ENCODE measurements around the gene CNBD2. TPM values are rescaled to one million over a fixed set of nuclear protein-coding genes. Genes with fewer than 3 reads are reported as not detected.
"Not testable (repeated sequence)": the region's sequence is repeated elsewhere in the genome, so short reads cannot be mapped to it uniquely, and the experiment has no call there.

CNBD2 gene
- total RNA-seq, 4 donors from 2014 or later: 4.8 to 6.2 TPM; not detected in 2

- TF ChIP-seq CTCF (IDR thresholded peaks at IDR 0.05) (no peak), POLR2A (IDR thresholded peaks at IDR 0.05) (no peak)
- Histone ChIP-seq H3K4me3 (no peak overlapping the region), H3K36me3 (no peaks in the 10 kb centered on the region), H3K4me1 (peaks cover 11 to 17% of the 10 kb centered on the region in 2 donors), H3K27ac (no peak overlapping the region), H3K9me3 (no peaks in the 10 kb centered on the region), H3K27me3 (no peaks in the 10 kb centered on the region)
- intact Hi-C loops (cut with DNase I; ENCODE audit: low total_unique reads): no loop called here
- no peak for DNase-seq
Measured at GRCh38 chr20:35956616-35957015, 11.8 kb upstream of the CNBD2 start.

GRCh38 chr20:35959291-35959690 is 9.1 kb upstream of the CNBD2 start:
- H3K27me3 ChIP-seq; H3K27ac ChIP-seq; H3K4me3 ChIP-seq; H3K4me1 ChIP-seq; DNase-seq; H3K36me3 ChIP-seq; intact Hi-C loops (cut with DNase I; ENCODE audit: low total_unique reads); H3K9me3 ChIP-seq: not testable (repeated sequence)

- Histone ChIP-seq H3K9me3 (no peaks in the 10 kb centered on the region), H3K27me3 (no peaks in the 10 kb centered on the region), H3K4me1 (no peaks in the 10 kb centered on the region), H3K4me3 (no peak overlapping the region), H3K36me3 (no peaks in the 10 kb centered on the region), H3K27ac (no peak overlapping the region)
- intact Hi-C loops (cut with DNase I; ENCODE audit: low total_unique reads): no loop called here
- TF ChIP-seq POLR2A (IDR thresholded peaks at IDR 0.05): no peak
- DNase-seq: no peak
Measured at GRCh38 chr20:35963878-35964277, 4.5 kb upstream of the CNBD2 start.

- Histone ChIP-seq H3K4me3 (no peak overlapping the region), H3K36me3 (no peaks in the 10 kb centered on the region), H3K27me3 (no peaks in the 10 kb centered on the region), H3K27ac (no peak overlapping the region), H3K9me3 (no peaks in the 10 kb centered on the region), H3K4me1 (no peaks in the 10 kb centered on the region)
- DNase-seq: no peak
- TF ChIP-seq POLR2A (IDR thresholded peaks at IDR 0.05) (no peak), CTCF (IDR thresholded peaks at IDR 0.05) (no peak)
- intact Hi-C loops (cut with DNase I; ENCODE audit: low total_unique reads): no loop called here
Measured at GRCh38 chr20:35968930-35969329, 540 bp downstream of the CNBD2 start.

- intact Hi-C loops (cut with DNase I; ENCODE audit: low total_unique reads): no loop called here
- Histone ChIP-seq H3K9me3 (no peaks in the 10 kb centered on the region), H3K27ac (no peak overlapping the region), H3K4me3 (no peak overlapping the region), H3K27me3 (no peaks in the 10 kb centered on the region), H3K36me3 (no peaks in the 10 kb centered on the region), H3K4me1 (no peaks in the 10 kb centered on the region)
- DNase-seq: no peak
- no peak for TF ChIP-seq POLR2A (IDR thresholded peaks at IDR 0.05)
Measured at GRCh38 chr20:35971981-35972380, 3.6 kb downstream of the CNBD2 start.

GRCh38 chr20:35972462-35972861 is 4.1 kb downstream of the CNBD2 start:
- no peak overlapping the region for H3K27ac ChIP-seq
- H3K4me3 ChIP-seq: no peak overlapping the region
- DNase-seq: no peak
- H3K4me1 ChIP-seq: no peaks in the 10 kb centered on the region
- intact Hi-C loops (cut with DNase I; ENCODE audit: low total_unique reads): no loop called here
- no peak for TF ChIP-seq CTCF (IDR thresholded peaks at IDR 0.05)
- TF ChIP-seq POLR2A (IDR thresholded peaks at IDR 0.05): no peak
- H3K36me3 ChIP-seq: no peaks in the 10 kb centered on the region
- H3K9me3 ChIP-seq: no peaks in the 10 kb centered on the region
- H3K27me3 ChIP-seq: no peaks in the 10 kb centered on the region

GRCh38 chr20:35974256-35974655 is 5.9 kb downstream of the CNBD2 start:
- no peaks in the 10 kb centered on the region for H3K36me3 ChIP-seq
- DNase-seq: no peak

More at GRCh38 chr20:35974256-35974655, 5.9 kb downstream of the CNBD2 start:
- no peak for TF ChIP-seq POLR2A (IDR thresholded peaks at IDR 0.05)
- TF ChIP-seq CTCF (IDR thresholded peaks at IDR 0.05): no peak
- Histone ChIP-seq H3K27me3 (no peaks in the 10 kb centered on the region), H3K4me1 (no peaks in the 10 kb centered on the region), H3K4me3 (no peak overlapping the region), H3K27ac (no peak overlapping the region), H3K9me3 (no peaks in the 10 kb centered on the region)
- intact Hi-C loops (cut with DNase I; ENCODE audit: low total_unique reads): no loop called here
